HG02981 (cell line): ENCODE results near the gene KCNK10.

Experiments
- ATAC-seq: cut with Tn5 transposase; IDR thresholded peaks from one replicate; pipeline ENCODE4 v1.9.1; 2021; ENCODE audit warnings: mild to moderate bottlenecking, moderate library complexity; ENCODE audit not compliant: unreplicated experiment

Gene KCNK10

DNA sequence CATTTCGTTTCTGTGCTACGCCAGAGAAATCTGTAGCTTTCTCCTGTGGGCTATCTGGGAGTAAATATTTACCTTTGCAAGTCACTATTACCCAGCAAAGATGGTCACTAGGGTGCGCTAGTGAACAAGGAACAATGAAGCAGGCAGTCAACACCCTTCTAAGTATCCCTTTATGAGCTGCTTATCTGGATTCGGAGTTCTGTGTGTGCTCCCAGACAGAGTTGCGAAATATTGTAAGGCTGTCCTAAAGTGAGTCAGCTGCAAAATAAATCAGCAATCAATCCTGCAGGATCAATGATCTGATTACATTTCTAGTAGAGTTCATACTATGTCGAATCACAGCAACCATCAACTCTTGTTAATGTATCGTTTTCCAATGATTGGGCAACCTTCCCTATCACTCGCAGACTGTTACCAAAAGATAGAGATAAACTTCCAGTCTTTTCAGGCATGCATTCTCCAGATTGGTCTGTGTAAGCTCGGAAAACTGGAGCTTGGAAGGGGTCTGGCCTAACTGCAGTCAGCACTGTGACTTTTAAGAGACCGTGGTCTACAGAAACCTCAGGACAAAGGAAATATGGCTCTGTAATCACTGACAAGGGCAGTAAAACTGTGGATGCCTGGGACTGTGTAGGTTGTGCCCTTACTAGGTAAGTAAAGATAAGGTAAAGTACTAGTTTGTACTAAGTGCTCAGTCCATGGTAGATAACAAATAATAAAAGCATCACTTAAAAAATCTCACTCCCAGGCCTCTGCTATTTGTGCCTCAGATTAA, 133.5 kb downstream of the KCNK10 start:
- ATAC-seq: no peak

DNA sequence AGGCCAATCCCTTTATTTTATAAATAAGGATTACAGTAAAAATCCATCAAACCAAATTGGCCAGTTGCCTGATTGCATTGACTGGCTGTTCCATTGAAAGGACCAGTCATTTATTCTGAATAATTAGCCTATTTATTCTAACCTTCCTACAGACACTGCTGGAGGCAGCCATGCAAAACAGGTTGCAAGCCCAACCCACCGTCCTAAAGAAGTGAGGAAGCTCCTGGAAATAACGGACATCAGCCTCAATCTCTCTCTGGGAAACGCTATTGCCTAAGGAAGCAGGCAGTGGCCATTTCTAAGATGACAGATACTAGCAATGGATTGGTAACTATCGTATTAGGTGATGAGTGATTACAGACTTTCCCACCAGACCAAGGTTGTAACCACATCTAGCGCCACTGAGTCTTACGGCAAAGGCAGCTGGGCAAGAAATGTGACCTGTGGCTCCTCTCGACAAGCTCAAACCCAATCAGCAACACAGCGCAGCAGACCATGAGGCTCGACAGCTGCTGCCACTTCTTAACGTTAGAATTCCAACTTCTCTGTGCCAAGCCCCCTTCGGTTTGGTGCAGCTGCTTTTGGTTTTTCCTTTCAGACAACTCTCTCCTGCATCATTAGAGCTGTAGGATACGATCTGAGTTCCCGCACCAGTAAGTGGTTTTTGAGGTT, 134.2 kb downstream of the KCNK10 start:
- ATAC-seq: no peak

- ATAC-seq: no peak
Observed at GRCh38 chr14:88185843-88186242, 137.2 kb downstream of the KCNK10 start.

DNA sequence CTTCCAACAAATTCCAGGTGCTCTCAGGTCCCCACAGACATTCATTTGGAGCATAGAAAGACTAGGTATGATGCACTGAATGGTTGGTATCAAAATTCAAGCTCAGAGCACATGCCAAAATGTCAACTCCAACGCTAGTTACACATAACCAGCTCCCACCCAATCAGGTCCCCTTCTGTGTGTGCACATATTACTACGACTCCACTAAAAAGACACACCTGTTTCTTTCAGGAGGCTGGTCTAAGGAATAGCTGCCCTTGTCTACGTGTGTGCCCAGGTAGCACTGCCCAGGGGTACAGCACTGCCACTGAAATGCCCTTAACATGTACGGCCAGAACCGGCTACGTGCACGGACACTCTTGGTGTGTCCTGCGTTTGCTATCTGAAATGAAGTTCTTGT, 138.1 kb downstream of the KCNK10 start:
- ATAC-seq: no peak

DNA sequence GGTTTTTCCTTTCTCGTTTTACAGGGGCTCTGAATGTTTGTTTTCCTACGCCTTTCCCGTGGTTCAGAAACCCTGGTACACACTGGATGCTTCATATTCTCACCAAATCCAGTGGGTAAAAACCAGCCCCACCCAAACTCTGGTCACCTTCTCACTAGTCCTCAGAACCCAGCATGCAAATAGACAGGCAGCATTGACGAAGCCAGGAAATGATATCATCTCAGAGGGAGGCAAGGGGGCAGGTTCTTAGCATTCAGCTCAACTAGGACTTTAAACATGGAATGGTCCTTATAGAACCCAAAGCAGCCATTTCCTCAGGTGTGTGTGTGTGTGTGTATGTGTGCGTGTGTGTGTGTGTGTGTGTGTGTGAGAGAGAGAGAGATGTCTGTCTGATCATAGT, 142.0 kb downstream of the KCNK10 start:
- ATAC-seq: no peak

- ATAC-seq: no peak
Observed at GRCh38 chr14:88179716-88180115, 143.4 kb downstream of the KCNK10 start.

- no peak for ATAC-seq
Observed at GRCh38 chr14:88170333-88170732, 152.7 kb downstream of the KCNK10 start.

DNA sequence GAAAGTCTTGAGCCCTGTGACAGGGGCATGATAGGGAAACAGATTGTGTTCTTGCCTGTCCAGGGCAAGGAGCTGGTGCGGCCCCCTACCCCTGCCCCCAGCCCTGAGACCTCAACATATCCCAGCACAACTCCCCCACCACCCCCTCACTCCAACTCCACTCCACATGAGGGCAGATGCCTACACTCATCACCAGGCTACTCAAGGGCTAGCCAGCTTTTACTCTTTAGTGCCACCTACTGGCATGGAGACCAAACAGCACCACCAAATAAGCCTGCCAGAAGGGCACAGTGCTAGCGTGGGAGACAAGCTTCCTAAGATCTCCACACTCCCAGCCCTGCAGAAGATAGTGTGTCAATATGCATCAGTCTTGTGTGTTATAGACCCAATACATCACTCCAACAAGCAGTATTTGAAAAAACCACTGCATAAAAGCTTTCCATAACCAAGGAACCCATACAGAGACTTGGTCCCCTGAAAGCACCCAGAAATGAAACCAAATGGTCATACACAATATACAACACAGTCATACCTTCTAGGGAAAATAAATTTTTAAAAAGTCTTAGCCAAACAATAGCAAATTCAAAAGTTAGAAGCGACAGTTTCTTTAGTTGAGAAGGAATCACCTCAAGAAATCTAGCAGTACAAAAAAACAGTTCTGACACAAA, 154.4 kb downstream of the KCNK10 start:
- ATAC-seq: peak; percentile 92

- ATAC-seq: no peak
Observed at GRCh38 chr14:88168025-88168424, 155.0 kb downstream of the KCNK10 start.

- ATAC-seq: no peak
Observed at GRCh38 chr14:88166616-88167015, 156.5 kb downstream of the KCNK10 start.

GRCh38 chr14:88164906-88165534, 158.0 kb downstream of the KCNK10 start:
- ATAC-seq: no peak

DNA sequence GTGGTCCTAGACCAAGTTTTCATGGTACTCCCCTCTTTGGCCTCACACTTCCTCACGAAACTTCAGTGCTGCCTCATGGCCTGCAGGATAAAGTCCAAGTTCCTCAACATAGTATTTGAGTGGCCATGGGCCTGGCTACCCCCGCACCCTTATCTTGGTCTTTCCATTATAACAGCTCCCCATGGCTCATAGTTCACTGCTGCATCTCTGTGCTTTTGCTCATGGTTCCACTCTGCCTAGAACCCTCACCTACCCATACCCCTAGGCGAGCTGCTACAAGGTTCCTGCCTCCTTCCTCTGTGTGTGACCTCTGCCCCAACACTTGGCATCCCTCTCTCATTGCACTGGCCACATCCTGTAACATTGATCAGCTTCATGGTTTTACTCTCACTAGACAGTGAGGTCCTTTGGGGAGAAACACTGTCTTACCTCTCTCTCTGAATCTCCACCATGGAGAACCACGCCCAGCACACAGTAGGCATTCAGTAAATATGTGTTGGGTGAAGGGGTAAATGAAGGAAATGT, 159.3 kb downstream of the KCNK10 start:
- no peak for ATAC-seq

GRCh38 chr14:88156127-88156526, 166.9 kb downstream of the KCNK10 start:
- ATAC-seq: no peak

DNA sequence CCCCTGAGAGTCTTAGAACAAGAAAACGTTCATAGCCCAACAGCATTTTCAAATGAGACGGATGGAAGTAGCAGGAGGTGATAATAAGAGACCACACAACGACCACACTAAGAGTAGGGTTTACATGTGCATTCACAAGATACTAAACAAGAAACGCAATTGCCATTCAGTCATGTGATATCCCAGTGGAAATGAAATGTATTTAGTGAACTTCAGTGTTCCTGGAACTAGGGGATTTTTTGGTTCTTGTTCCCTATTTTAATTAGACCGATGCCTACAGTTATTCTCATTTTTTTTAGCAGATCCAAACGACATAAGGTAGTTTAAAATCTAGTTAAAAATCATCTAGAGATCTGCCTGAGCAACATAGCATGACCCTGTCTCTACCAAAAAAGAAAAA, 168.1 kb downstream of the KCNK10 start:
- ATAC-seq: no peak

GRCh38 chr14:88154321-88154720, 168.7 kb downstream of the KCNK10 start:
- no peak for ATAC-seq

DNA sequence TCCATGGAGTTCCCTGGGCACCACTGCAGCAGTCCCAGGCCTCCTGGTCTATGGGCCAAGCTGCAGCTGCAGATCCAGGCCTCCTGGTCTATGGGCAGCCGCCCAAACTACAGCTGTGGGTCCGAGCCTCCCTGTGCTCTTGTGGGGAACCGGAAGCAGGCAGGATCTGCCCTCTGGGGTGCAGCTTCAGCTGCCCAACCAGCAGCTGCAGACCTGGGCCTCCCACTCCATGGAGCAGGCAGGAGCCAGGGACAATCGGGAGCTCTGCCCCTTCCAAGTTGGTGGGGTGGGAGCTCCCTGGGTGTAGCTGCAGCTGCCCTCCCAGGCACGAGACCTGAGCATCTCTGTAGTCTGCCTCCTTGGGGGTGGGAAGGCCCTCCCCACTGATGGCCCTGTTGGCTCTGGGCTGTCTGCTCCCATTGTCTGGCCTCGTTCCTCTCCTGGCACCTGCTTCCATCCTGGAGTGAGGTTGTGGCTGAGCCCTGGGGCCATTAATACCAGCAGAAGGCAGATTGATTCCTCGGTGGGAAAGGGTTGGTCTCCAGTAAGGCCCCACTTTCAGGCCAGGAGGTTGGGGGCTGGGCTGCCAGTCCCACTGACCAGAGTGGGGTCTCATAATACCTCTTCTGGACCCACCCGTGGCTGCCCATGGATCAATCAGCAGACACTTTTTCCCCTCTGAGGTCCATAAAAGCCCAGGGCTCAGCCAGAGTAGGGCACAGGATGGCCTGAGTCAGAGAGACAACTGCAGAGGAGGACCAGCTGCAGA, 176.0 kb downstream of the KCNK10 start:
- ATAC-seq: no peak

GRCh38 chr14:88143810-88144209, 179.3 kb downstream of the KCNK10 start:
- ATAC-seq: no peak

DNA sequence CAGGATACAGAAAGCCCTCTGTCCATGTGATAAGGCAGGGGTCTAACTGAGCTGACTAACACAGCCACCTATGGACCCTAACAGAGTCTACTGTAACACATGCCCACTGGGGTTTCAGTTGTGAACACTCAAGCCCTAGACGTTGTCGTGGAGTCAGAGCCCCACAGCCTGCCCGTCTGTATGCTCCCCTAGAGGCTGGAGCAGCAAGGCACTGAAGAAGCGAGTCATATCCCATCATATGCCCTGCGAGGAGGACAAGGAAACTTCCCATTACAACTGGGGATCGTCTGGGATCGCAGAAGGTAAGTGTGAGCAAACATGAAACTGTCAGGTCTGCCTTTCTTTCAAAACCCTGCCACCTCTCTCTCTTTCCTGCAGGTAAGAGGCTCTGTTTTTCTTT, 180.1 kb downstream of the KCNK10 start:
- ATAC-seq: no peak

DNA sequence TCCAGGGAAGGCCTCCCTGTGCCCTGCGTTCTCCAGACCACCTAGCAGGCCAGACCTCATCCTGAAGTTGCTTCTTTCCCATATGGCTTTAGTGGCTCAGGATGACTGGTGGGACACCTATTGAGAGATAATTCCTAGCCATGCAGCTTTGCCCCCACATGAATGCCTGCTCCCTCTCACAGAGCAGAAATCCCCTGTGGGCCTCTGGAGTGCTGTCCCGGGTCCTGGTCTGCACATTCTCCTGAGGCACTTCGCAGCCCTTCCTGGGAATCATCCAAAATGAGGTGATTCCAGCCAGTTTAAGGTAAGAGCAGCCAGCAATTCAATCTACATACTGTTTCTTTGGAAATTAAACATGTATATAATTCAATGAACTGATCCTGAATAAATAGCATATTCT, 182.2 kb downstream of the KCNK10 start:
- ATAC-seq: no peak

- ATAC-seq: no peak
Observed at GRCh38 chr14:88137327-88137726, 185.7 kb downstream of the KCNK10 start.
